GM12892 (cell line): ENCODE measurements around the gene DENND10.
"Not testable (repeated sequence)": the region's sequence is repeated elsewhere in the genome, so short reads cannot be mapped to it uniquely, and the experiment has no call there.

Experiments
- DNase-seq: peaks from one replicate; pipeline ENCODE4 v3.0.0; 2011; ENCODE audit not compliant: insufficient read length
- FAIRE-seq: peaks from 2 replicates; lab custom pipeline; 2011; peaks lifted over from hg19 to GRCh38; lab: Jason Lieb, UNC
- POLR2A ChIP-seq: IDR thresholded peaks from 2 replicates; pipeline ENCODE4 v1.6.1; 2011; ENCODE audit warnings: low read depth, low read length, control low read depth
- POLR2AphosphoS5 ChIP-seq: IDR thresholded peaks from 2 replicates; pipeline ENCODE4 v1.6.1; 2011; ENCODE audit warnings: low read depth, low read length, control low read depth
- TAF1 ChIP-seq: IDR thresholded peaks from 2 replicates; pipeline ENCODE4 v1.6.1; 2011; ENCODE audit warnings: low read depth, mild to moderate bottlenecking, control low read depth, low read length, borderline replicate concordance

DENND10 gene

GRCh38 chr10:119101366-119102098 lies 2.4 kb upstream of the DENND10 start:
- DNase-seq: no peak
- no peak for FAIRE-seq
- TF ChIP-seq TAF1 (no peak), POLR2AphosphoS5 (no peak), POLR2A (no peak)

- TF ChIP-seq POLR2AphosphoS5: no peak
- no peak for TF ChIP-seq POLR2A
- TF ChIP-seq TAF1: no peak
- no peak for FAIRE-seq
- no peak for DNase-seq
These were observed 541 bp upstream of the DENND10 start for GRCh38 chr10:119103241-119103902.

- TF ChIP-seq POLR2AphosphoS5 (no peak), POLR2A (no peak), TAF1 (no peak)
- DNase-seq (no peak), FAIRE-seq (no peak)
These were observed 722 bp downstream of the DENND10 start for GRCh38 chr10:119104654-119105015.

GRCh38 chr10:119105155-119105554 lies 1.2 kb downstream of the DENND10 start:
- FAIRE-seq (no peak), DNase-seq (no peak)
- TF ChIP-seq POLR2AphosphoS5: no peak
- TF ChIP-seq TAF1: no peak
- TF ChIP-seq POLR2A: no peak

- not testable (repeated sequence) for FAIRE-seq, DNase-seq
These were observed 2.0 kb downstream of the DENND10 start for GRCh38 chr10:119105899-119106298.

GRCh38 chr10:119107106-119107505 lies 3.2 kb downstream of the DENND10 start:
- not testable (repeated sequence) for DNase-seq, FAIRE-seq

- not testable (repeated sequence) for DNase-seq, FAIRE-seq
These were observed 3.9 kb downstream of the DENND10 start for GRCh38 chr10:119107771-119108170.

- DNase-seq: no peak
- TF ChIP-seq POLR2AphosphoS5: no peak
- no peak for TF ChIP-seq TAF1
- no peak for TF ChIP-seq POLR2A
- no peak for FAIRE-seq
These were observed 8.1 kb downstream of the DENND10 start for GRCh38 chr10:119112056-119112455.

GRCh38 chr10:119113751-119114732 lies 10.1 kb downstream of the DENND10 start:
- DNase-seq: no peak
- no peak for FAIRE-seq
- TF ChIP-seq POLR2A (no peak), TAF1 (no peak), POLR2AphosphoS5 (no peak)

GRCh38 chr10:119115926-119116325 lies 12.0 kb downstream of the DENND10 start:
- FAIRE-seq: no peak
- TF ChIP-seq POLR2AphosphoS5 (no peak), POLR2A (no peak), TAF1 (no peak)
- DNase-seq: no peak

- FAIRE-seq: no peak
- TF ChIP-seq POLR2A (no peak), POLR2AphosphoS5 (no peak), TAF1 (no peak)
- no peak for DNase-seq
These were observed 12.5 kb downstream of the DENND10 start for GRCh38 chr10:119116326-119116951.
